ENCODE data around the gene PTPRR. TPM values are rescaled to one million over a fixed set of nuclear protein-coding genes. Genes with fewer than 3 reads are reported as not detected.
A peak's percentile ranks its signal among the peaks of the same experiment; 100 is the strongest.

The PTPRR gene
- total and polyA plus RNA-seq, 2 donors (not counting 3 experiments of a cell fraction or from before 2014, with no cell fraction given) = 0.46 to 1.1 TPM

- Histone ChIP-seq H3K4me1 (ENCODE audit: control insufficient read depth, extremely low read depth, insufficient read depth, low read length) (peaks cover 52% of the 10 kb centered on the region), H4K20me1 (replicated peaks; ENCODE audit: control insufficient read depth, extremely low read depth, insufficient read depth, low read length) (no peaks in the 10 kb centered on the region), H3K4me3 (replicated peaks in 1 of 3; ENCODE audit: insufficient read depth in 1 of 3, low read depth in 1 of 3, low read length in 3 of 3) (peak overlapping the region; percentile 63 to 100 (median 99)), H3K79me2 (ENCODE audit: control insufficient read depth, insufficient read depth, low read length) (peaks cover 58% of the 10 kb centered on the region), H3K36me3 (ENCODE audit: control insufficient read depth in 2 of 2, extremely low read depth in 1 of 2, insufficient read depth in 2 of 2, low read length in 2 of 2) (peaks cover 1 to 22% of the 10 kb centered on the region in 2 experiments), H3K9ac (replicated peaks; ENCODE audit: extremely low read depth, insufficient read depth, low read length) (peak overlapping the region; percentile 100), H2AFZ (ENCODE audit: low read depth, low read length) (no peak overlapping the region), H3K9me3 (replicated peaks; ENCODE audit: control insufficient read depth, insufficient read depth, low read length) (no peaks in the 10 kb centered on the region), H3K4me2 (ENCODE audit: insufficient read depth, low read length) (peak overlapping the region; percentile 60), H3K27ac (ENCODE audit: insufficient read depth, low read depth, low read length) (peak overlapping the region; percentile 100), H3K9me1 (replicated peaks; ENCODE audit: control insufficient read depth, extremely low read depth, insufficient read depth, low read length) (no peaks in the 10 kb centered on the region), H3K27me3 (ENCODE audit: control insufficient read depth in 2 of 2, insufficient read depth in 2 of 2, low read length in 2 of 2) (no peaks in the 10 kb centered on the region)
- FAIRE-seq (no peak), DNase-seq (ENCODE audit: low read depth, low spot score) (peak; percentile 58)
- dilution Hi-C loops (cut with MboI; ENCODE audit: extremely low pct_ligation_motif_present, low sequenced_read_pairs) = no loop called here
- BruUV-seq (replicated peaks) = no TSS peak
- intact Hi-C loops (cut with micrococcal nuclease) = loop anchor here (2.0 kb wide), 4 partner anchors 25 to 45 kb away; no protein-coding TSS in a partner anchor
- POLR2A ChIA-PET = interaction anchor here (0.6 to 1.6 kb wide), 6 partner anchors 10 to 83 kb away, joined by 3 to 7 read pairs (median 4); no protein-coding TSS in a partner anchor
- CTCF ChIA-PET = interaction anchor here (0.7 to 2.7 kb wide), 22 partner anchors 8 to 85 kb away, joined by 3 to 23 read pairs (median 5); no protein-coding TSS in a partner anchor
- TF ChIP-seq FOS (IDR thresholded peaks at IDR 0.05; ENCODE audit: borderline replicate concordance, insufficient read depth, low read length) = no peak
- TF ChIP-seq POLR2A (IDR thresholded peaks at IDR 0.05; ENCODE audit: low read depth, low read length) = peak; percentile 56
- peak; percentile 12 for TF ChIP-seq POLR2AphosphoS5 (IDR thresholded peaks at IDR 0.05; ENCODE audit: insufficient read depth, low read depth, low read length)
- TF ChIP-seq, protein P1, sequence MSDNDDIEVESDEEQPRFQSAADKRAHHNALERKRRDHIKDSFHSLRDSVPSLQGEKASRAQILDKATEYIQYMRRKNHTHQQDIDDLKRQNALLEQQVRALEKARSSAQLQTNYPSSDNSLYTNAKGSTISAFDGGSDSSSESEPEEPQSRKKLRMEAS (IDR thresholded peaks at IDR 0.05; ENCODE audit: insufficient read depth, insufficient read length) = no peak
Measured at GRCh38 chr12:70635755-70636154, 284.8 kb downstream of the PTPRR start.

GRCh38 chr12:70628701-70629480 lies 291.6 kb downstream of the PTPRR start:
- H3K79me2 ChIP-seq (ENCODE audit: control insufficient read depth, insufficient read depth, low read length) = peaks cover 79% of the 10 kb centered on the region
- no peak overlapping the region for H2AFZ ChIP-seq (ENCODE audit: low read depth, low read length)
- intact Hi-C loops (cut with micrococcal nuclease) = no loop called here
- H3K27ac ChIP-seq (ENCODE audit: insufficient read depth, low read depth, low read length) = no peak overlapping the region
- POLR2A ChIA-PET = no interaction called here
- FAIRE-seq (no peak), DNase-seq (ENCODE audit: low read depth, low spot score) (no peak)
- dilution Hi-C loops (cut with MboI; ENCODE audit: extremely low pct_ligation_motif_present, low sequenced_read_pairs) = no loop called here
- no peak overlapping the region for H3K9ac ChIP-seq (replicated peaks; ENCODE audit: extremely low read depth, insufficient read depth, low read length)
- peak overlapping the region; percentile 37 for H3K4me2 ChIP-seq (ENCODE audit: insufficient read depth, low read length)
- BruUV-seq (replicated peaks) = no TSS peak
- H3K9me1 ChIP-seq (replicated peaks; ENCODE audit: control insufficient read depth, extremely low read depth, insufficient read depth, low read length) = no peaks in the 10 kb centered on the region
- no peak for TF ChIP-seq EZH2 (IDR thresholded peaks at IDR 0.05; ENCODE audit: borderline replicate concordance, low read depth, low read length, severe bottlenecking)
- TF ChIP-seq JUN (IDR thresholded peaks at IDR 0.05; ENCODE audit: borderline replicate concordance, insufficient read depth, insufficient read length, low read depth) = no peak
- TF ChIP-seq GATA2 (IDR thresholded peaks at IDR 0.05; ENCODE audit: insufficient read depth, insufficient read length, low read depth, low read length) = no peak
- TF ChIP-seq, protein P1 (IDR thresholded peaks at IDR 0.05; ENCODE audit: insufficient read depth, insufficient read length) = no peak
- no peak for TF ChIP-seq POLR2A (IDR thresholded peaks at IDR 0.05; ENCODE audit: low read depth, low read length)
- TF ChIP-seq CTCF (IDR thresholded peaks at IDR 0.05; ENCODE audit: extremely low read depth in 1 of 2, insufficient read depth in 1 of 2, low read depth in 1 of 2, low read length in 2 of 2) = no peak
- no peak for TF ChIP-seq FOS (IDR thresholded peaks at IDR 0.05; ENCODE audit: borderline replicate concordance, insufficient read depth, low read length)
- TF ChIP-seq MYC (IDR thresholded peaks at IDR 0.05; ENCODE audit: low read depth, low read length) = no peak
- no peak for TF ChIP-seq POLR2AphosphoS5 (IDR thresholded peaks at IDR 0.05; ENCODE audit: insufficient read depth, low read depth, low read length)
- no peak overlapping the region for H3K4me3 ChIP-seq (replicated peaks in 1 of 3; ENCODE audit: insufficient read depth in 1 of 3, low read depth in 1 of 3, low read length in 3 of 3)
- no peaks in the 10 kb centered on the region for H3K9me3 ChIP-seq (replicated peaks; ENCODE audit: control insufficient read depth, insufficient read depth, low read length)
- H3K36me3 ChIP-seq (ENCODE audit: control insufficient read depth in 2 of 2, extremely low read depth in 1 of 2, insufficient read depth in 2 of 2, low read length in 2 of 2) = peaks cover 0 to 17% of the 10 kb centered on the region in 2 experiments
- H3K27me3 ChIP-seq (ENCODE audit: control insufficient read depth in 2 of 2, insufficient read depth in 2 of 2, low read length in 2 of 2) = no peaks in the 10 kb centered on the region
- H4K20me1 ChIP-seq (replicated peaks; ENCODE audit: control insufficient read depth, extremely low read depth, insufficient read depth, low read length) = peaks cover 4% of the 10 kb centered on the region
- peaks cover 43% of the 10 kb centered on the region for H3K4me1 ChIP-seq (ENCODE audit: control insufficient read depth, extremely low read depth, insufficient read depth, low read length)
- CTCF ChIA-PET = interaction anchor here (1.5 to 1.9 kb wide), 5 partner anchors 8 to 90 kb away, joined by 4 to 8 read pairs (median 6); no protein-coding TSS in a partner anchor
